Breast epithelium (tissue), 4 donors: Measurements from ENCODE around the gene C4orf36. TPM values are rescaled to one million over a fixed set of nuclear protein-coding genes. Genes with fewer than 3 reads are reported as not detected.

Source experiments
- DNase-seq, 2 donors: peaks; one replicate each; pipeline ENCODE4 v3.0.0-alpha.2; 2019; ENCODE audit warnings: low spot score in 2 of 2
- H3K27ac ChIP-seq, 2 donors: fragments of 200-600 bp; sonication (generic) in 1 of 2; one replicate each; pipeline ENCODE4 v1.5.1; 2016 to 2019; ENCODE audit warnings: mild to moderate bottlenecking in 1 of 2
- H3K27me3 ChIP-seq, 2 donors: fragments of 200-600 bp; sonication (generic) in 1 of 2; one replicate each; pipeline versions ENCODE4 v1.5.1 to v1.6.0; 2017 to 2019; ENCODE audit warnings: control low read depth in 1 of 2, mild to moderate bottlenecking in 1 of 2
- H3K36me3 ChIP-seq: fragments of 200-600 bp; one replicate; pipeline ENCODE4 v1.5.1; 2019
- H3K4me1 ChIP-seq, 2 donors: fragments of 200-600 bp; sonication (generic); one replicate each; pipeline ENCODE4 v1.5.1; 2016 to 2019; ENCODE audit warnings: control low read depth in 1 of 2
- H3K4me3 ChIP-seq, 3 donors: fragments of 200-600 bp; sonication (generic); 1 replicate in 2 of 3; 2 replicates in 1 of 3; pipeline ENCODE4 v1.5.1; 2016 to 2019; ENCODE audit warnings: mild to moderate bottlenecking in 3 of 3, moderate library complexity in 2 of 3
- H3K9me3 ChIP-seq, 2 donors: fragments of 200-600 bp; sonication (generic) in 1 of 2; one replicate each; pipeline ENCODE4 v1.5.1; 2016 to 2019; ENCODE audit warnings: control low read depth in 1 of 2
- POLR2A ChIP-seq: fragments of 450-650 bp; IDR thresholded peaks from one replicate; pipeline ENCODE4 v1.6.1; 2016; ENCODE audit warnings: antibody characterized with exemption, mild to moderate bottlenecking, moderate library complexity
- POLR2AphosphoS5 ChIP-seq, 3 donors: sonication (generic); formaldehyde crosslinking; IDR thresholded peaks; one replicate each; pipeline ENCODE4 v1.6.1; 2017; ENCODE audit warnings: antibody characterized with exemption in 3 of 3
- intact Hi-C: fragments of 100-400 bp; cut with DNase I; formaldehyde crosslinking; loops from one replicate; pipeline ENCODE4 v1.15.1; 2023; ENCODE audit warnings: low total_unique reads
- total RNA-seq, 3 donors: library from RNA; depleted of rRNA; stranded (reverse); fragments of >200 nt; gene quantifications; one replicate each; pipeline ENCODE4 v1.1.0, GENCODE V29; 2016
- TF ChIP-seq, protein P1 (sequence below), 3 donors: fragments of 450-650 bp; IDR thresholded peaks; one replicate each; pipeline ENCODE4 v1.5.1; 2016 to 2017; ENCODE audit warnings: antibody characterized with exemption in 3 of 3, mild to moderate bottlenecking in 3 of 3, moderate library complexity in 3 of 3

C4orf36 gene
- total RNA-seq, 3 donors from 2014 or later, result 0.96 to 6.6 (median 5.7) TPM

DNA sequence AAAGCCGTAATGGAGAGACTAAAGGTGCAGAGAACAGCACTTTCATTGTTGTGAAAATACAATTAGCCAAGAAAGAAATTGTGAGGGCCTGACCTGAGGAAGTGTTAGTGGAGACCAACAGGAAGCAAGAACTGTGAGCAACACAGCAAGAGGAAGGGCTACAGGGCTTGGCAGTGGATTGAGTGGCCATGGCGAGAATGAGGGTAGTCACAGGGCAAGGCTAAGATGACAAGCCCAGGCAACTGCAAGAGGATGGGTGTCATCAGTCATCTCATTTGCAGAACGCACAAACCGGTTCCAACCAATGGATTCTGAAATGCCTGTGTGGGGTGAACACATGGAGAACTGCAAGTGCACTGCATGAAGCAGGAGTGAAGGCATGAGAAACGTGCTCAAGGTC, 46.6 kb downstream of the C4orf36 start:
- no peaks in the 10 kb centered on the region for H3K9me3 ChIP-seq
- peak overlapping the region in 1 of 3 donors; percentile 12 for H3K4me3 ChIP-seq
- intact Hi-C loops, result no loop called here
- H3K27ac ChIP-seq, result no peak overlapping the region
- TF ChIP-seq POLR2AphosphoS5 (IDR thresholded peaks at IDR 0.05) (no peak), POLR2A (no peak)
- TF ChIP-seq, protein P1, sequence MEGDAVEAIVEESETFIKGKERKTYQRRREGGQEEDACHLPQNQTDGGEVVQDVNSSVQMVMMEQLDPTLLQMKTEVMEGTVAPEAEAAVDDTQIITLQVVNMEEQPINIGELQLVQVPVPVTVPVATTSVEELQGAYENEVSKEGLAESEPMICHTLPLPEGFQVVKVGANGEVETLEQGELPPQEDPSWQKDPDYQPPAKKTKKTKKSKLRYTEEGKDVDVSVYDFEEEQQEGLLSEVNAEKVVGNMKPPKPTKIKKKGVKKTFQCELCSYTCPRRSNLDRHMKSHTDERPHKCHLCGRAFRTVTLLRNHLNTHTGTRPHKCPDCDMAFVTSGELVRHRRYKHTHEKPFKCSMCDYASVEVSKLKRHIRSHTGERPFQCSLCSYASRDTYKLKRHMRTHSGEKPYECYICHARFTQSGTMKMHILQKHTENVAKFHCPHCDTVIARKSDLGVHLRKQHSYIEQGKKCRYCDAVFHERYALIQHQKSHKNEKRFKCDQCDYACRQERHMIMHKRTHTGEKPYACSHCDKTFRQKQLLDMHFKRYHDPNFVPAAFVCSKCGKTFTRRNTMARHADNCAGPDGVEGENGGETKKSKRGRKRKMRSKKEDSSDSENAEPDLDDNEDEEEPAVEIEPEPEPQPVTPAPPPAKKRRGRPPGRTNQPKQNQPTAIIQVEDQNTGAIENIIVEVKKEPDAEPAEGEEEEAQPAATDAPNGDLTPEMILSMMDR (IDR thresholded peaks at IDR 0.05), result no peak
- DNase-seq, result no peak
- no peaks in the 10 kb centered on the region for H3K36me3 ChIP-seq
- no peaks in the 10 kb centered on the region for H3K27me3 ChIP-seq
- no peaks in the 10 kb centered on the region for H3K4me1 ChIP-seq

DNA sequence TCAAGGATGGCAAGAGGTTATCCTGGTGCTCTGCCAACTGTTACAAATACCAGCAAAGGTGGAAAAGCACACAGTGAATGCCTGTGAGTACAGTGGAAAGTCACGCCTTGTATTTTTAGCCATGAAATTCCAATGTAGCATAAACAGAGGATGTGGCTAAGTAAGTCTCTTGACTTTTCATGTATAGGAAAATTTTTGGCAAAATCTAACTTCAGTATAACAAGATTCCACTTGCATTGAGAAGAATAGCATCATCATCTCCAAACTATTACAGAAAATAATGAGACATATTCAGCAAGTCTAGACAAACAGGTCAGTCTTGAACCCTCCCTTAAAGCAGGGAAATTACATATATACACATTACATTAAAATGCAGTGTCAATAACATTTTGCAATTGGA, 50.9 kb downstream of the C4orf36 start:
- no peak for TF ChIP-seq POLR2AphosphoS5 (IDR thresholded peaks at IDR 0.05)
- TF ChIP-seq, protein P1 (IDR thresholded peaks at IDR 0.05), result no peak
- no peak for TF ChIP-seq POLR2A
- intact Hi-C loops, result no loop called here

DNA sequence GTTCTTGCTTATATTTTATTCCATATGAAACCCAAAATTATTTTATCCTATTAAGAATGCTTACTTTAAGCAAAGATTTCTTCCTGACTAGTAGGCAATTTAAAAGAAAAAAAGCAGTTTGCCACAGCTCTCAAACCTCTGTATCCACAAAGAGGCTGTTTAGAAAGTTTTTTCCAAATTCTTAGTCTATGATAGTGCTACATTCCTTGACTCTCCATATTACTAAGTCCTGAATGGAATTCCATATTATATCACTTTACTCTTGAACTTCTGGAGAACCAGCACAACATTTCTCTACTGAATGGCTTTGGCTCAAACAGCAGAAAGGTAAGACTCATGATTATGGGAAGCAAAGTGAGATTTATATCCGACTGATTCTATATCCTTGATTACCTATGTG, 51.4 kb downstream of the C4orf36 start:
- H3K9me3 ChIP-seq, result no peaks in the 10 kb centered on the region
- no peak overlapping the region for H3K27ac ChIP-seq
- H3K4me1 ChIP-seq, result no peaks in the 10 kb centered on the region
- no peak overlapping the region for H3K4me3 ChIP-seq
- intact Hi-C loops, result no loop called here
- H3K36me3 ChIP-seq, result no peaks in the 10 kb centered on the region
- no peak for DNase-seq
- TF ChIP-seq POLR2A, result no peak
- TF ChIP-seq, protein P1 (IDR thresholded peaks at IDR 0.05), result no peak
- no peak for TF ChIP-seq POLR2AphosphoS5 (IDR thresholded peaks at IDR 0.05)
- H3K27me3 ChIP-seq, result no peaks in the 10 kb centered on the region

More for the DNA sequence above, 50.9 kb downstream of the C4orf36 start:
- H3K27me3 ChIP-seq, result no peaks in the 10 kb centered on the region
- no peak overlapping the region for H3K4me3 ChIP-seq
- no peaks in the 10 kb centered on the region for H3K4me1 ChIP-seq
- H3K27ac ChIP-seq, result no peak overlapping the region
- H3K9me3 ChIP-seq, result no peaks in the 10 kb centered on the region
- no peaks in the 10 kb centered on the region for H3K36me3 ChIP-seq
- DNase-seq, result no peak

DNA sequence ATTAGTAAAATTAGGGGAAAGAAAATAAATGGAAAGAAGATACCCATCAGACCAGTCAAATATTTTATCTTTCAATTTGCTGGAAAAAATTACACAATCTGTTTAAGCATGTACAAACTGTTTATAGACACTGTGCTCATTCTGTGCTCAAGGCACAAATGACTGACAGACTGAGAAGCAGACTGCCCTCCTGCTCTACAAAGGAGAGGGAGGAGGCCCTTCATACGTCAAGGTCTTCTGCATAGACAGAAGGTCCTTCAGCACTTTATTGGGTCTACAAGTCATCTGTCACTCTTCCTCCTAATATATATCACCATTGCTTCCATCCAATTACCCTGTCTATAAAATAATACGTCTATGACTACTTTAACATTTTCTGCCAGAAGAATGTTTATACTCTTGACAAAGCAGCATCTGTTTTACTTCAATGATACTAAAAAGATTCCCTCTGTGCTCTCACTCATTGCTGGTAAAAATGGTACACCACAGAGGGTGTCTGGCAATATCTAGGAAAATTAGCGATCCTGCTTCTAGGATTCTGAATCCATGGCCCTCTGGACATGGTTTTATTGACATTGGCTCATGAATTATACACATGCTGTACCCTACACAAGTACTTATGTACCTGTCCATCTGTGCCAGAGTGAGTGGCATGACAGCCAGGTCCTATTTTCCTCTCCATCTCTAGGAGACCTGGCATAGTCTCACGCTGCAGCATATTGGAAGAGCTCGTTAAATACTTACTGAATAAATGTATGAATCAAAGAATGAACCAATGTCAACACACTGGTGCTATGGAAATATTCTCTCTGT, 54.3 kb downstream of the C4orf36 start:
- H3K4me1 ChIP-seq, result no peaks in the 10 kb centered on the region
- H3K36me3 ChIP-seq, result no peaks in the 10 kb centered on the region
- no peaks in the 10 kb centered on the region for H3K9me3 ChIP-seq
- TF ChIP-seq POLR2A (no peak), POLR2AphosphoS5 (IDR thresholded peaks at IDR 0.05) (no peak)
- TF ChIP-seq, protein P1 (IDR thresholded peaks at IDR 0.05), result no peak
- H3K27ac ChIP-seq, result peak overlapping the region in 1 of 2 donors; percentile 8
- no peak for DNase-seq
- no peaks in the 10 kb centered on the region for H3K27me3 ChIP-seq
- H3K4me3 ChIP-seq, result no peak overlapping the region
- intact Hi-C loops, result no loop called here

DNA sequence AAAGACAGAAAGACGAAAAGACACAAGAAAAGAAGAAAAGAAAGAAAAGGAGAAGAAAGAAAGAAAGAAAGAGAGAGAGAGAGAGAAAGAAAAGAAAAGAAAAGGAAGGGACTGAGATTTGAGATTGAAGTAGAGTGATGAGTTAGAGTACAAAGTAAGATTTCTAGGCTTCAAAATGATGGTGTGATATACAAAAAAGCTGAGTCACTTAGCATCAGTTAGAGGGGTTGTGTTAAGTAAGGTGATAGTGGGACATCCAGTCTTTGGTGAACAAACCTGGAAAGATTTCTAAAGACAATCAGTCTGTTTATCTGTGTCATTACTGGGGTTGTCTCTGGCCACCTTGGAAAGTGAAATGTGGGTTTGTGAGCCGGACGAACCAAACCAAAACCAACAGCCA, 56.5 kb downstream of the C4orf36 start:
- H3K36me3 ChIP-seq, result no peaks in the 10 kb centered on the region
- DNase-seq, result no peak
- peaks cover 0 to 3% of the 10 kb centered on the region in 2 donors for H3K4me1 ChIP-seq
- TF ChIP-seq, protein P1 (IDR thresholded peaks at IDR 0.05), result no peak
- TF ChIP-seq POLR2AphosphoS5 (IDR thresholded peaks at IDR 0.05), result no peak
- TF ChIP-seq POLR2A, result no peak
- no peak overlapping the region for H3K4me3 ChIP-seq
- intact Hi-C loops, result no loop called here
- H3K27me3 ChIP-seq, result no peaks in the 10 kb centered on the region
- no peak overlapping the region for H3K27ac ChIP-seq
- H3K9me3 ChIP-seq, result no peaks in the 10 kb centered on the region
